Keratinocyte (primary cell): ENCODE data around the gene EML5. TPM values are rescaled to one million over a fixed set of nuclear protein-coding genes. Genes with fewer than 3 reads are reported as not detected.

ENCODE experiments used
- DNase-seq: peaks from one replicate; pipeline ENCODE4 v3.0.0-alpha.2; 2011; ENCODE audit warnings: low read depth, missing footprints, low spot score
- FAIRE-seq: peaks from 2 replicates; lab custom pipeline; 2011; peaks lifted over from hg19 to GRCh38; lab: Jason Lieb, UNC
- H2AFZ ChIP-seq: 2 replicates; pipeline ENCODE4 v1.6.0; 2012; ENCODE audit warnings: low read length, control low read depth, inconsistent platforms; ENCODE audit not compliant: control insufficient read depth
- H3K27ac ChIP-seq: 2 replicates; pipeline ENCODE4 v1.5.1; 2011; ENCODE audit warnings: low read length; ENCODE audit not compliant: control insufficient read depth, insufficient read depth
- H3K27me3 ChIP-seq: 3 replicates; pipeline ENCODE4 v1.6.0; 2011; ENCODE audit warnings: low read length; ENCODE audit not compliant: control insufficient read depth, insufficient read depth; ENCODE audit errors: extremely low read depth
- H3K36me3 ChIP-seq, 2 experiments: 2 replicates in 1 of 2; 3 replicates in 1 of 2; pipeline ENCODE4 v1.5.1; 2011; ENCODE audit warnings: low read length in 2 of 2, mild to moderate bottlenecking in 1 of 2; ENCODE audit not compliant: control insufficient read depth in 2 of 2, insufficient read depth in 2 of 2; ENCODE audit errors: extremely low read depth in 1 of 2
- H3K4me1 ChIP-seq: 3 replicates; pipeline ENCODE4 v1.5.1; 2011; ENCODE audit warnings: low read length; ENCODE audit not compliant: control insufficient read depth, insufficient read depth; ENCODE audit errors: extremely low read depth
- H3K4me2 ChIP-seq: 3 replicates; pipeline ENCODE4 v1.6.0; 2011; ENCODE audit warnings: low read depth, low read length; ENCODE audit not compliant: control insufficient read depth, insufficient read depth; ENCODE audit errors: extremely low read depth
- H3K4me3 ChIP-seq, 3 experiments: fragments of 200-600 bp in 1 of 3; sonication (generic) in 1 of 3; 2 replicates in 2 of 3; 3 replicates in 1 of 3; pipeline ENCODE4 v1.5.1; 2011 to 2016; ENCODE audit warnings: low read length in 3 of 3, mild to moderate bottlenecking in 3 of 3, control low read depth in 2 of 3, inconsistent platforms in 1 of 3, low read depth in 1 of 3, mixed read lengths in 1 of 3, mixed run types in 1 of 3, moderate library complexity in 1 of 3; ENCODE audit not compliant: control insufficient read depth in 2 of 3, insufficient read depth in 2 of 3; ENCODE audit errors: extremely low read depth in 1 of 3
- H3K79me2 ChIP-seq: 2 replicates; pipeline ENCODE4 v1.6.0; 2012; ENCODE audit warnings: low read length; ENCODE audit not compliant: control insufficient read depth, insufficient read depth
- H3K9ac ChIP-seq: 3 replicates; pipeline ENCODE4 v1.6.0; 2011; ENCODE audit warnings: low read length; ENCODE audit not compliant: control insufficient read depth, insufficient read depth; ENCODE audit errors: extremely low read depth
- H3K9me1 ChIP-seq: 3 replicates; pipeline ENCODE4 v1.6.0; 2011; ENCODE audit warnings: low read length; ENCODE audit not compliant: control insufficient read depth, insufficient read depth; ENCODE audit errors: extremely low read depth
- H3K9me3 ChIP-seq: 2 replicates; pipeline ENCODE4 v1.5.1; 2012; ENCODE audit warnings: low read depth, low read length; ENCODE audit not compliant: control insufficient read depth
- H4K20me1 ChIP-seq: 3 replicates; pipeline ENCODE4 v1.6.0; 2011; ENCODE audit warnings: low read length; ENCODE audit not compliant: control insufficient read depth, insufficient read depth; ENCODE audit errors: extremely low read depth
- CTCF ChIP-seq, 3 experiments: IDR thresholded peaks in 1 of 3; conservative IDR thresholded peaks in 1 of 3; optimal IDR thresholded peaks in 1 of 3; 2 replicates in 2 of 3; 3 replicates in 1 of 3; pipeline versions ENCODE3 to v1.5.1; 2011; ENCODE audit warnings: low read length in 3 of 3, mild to moderate bottlenecking in 3 of 3, moderate library complexity in 2 of 3, control low read depth in 1 of 3, inconsistent platforms in 1 of 3; ENCODE audit not compliant: insufficient read depth in 2 of 3; ENCODE audit errors: extremely low read depth in 1 of 3
- EZH2 ChIP-seq: IDR thresholded peaks from one replicate; pipeline ENCODE4 v1.6.1; 2012; ENCODE audit warnings: inconsistent platforms, mild to moderate bottlenecking, low read length, moderate library complexity
- dilution Hi-C: fragments of 300-500 bp; cut with MboI; formaldehyde crosslinking; loops from one replicate; pipeline ENCODE4 v1.7.0; 2020; ENCODE audit warnings: low sequenced_read_pairs; ENCODE audit not compliant: extremely low pct_ligation_motif_present
- polyA plus RNA-seq, 5 experiments: library from polyadenylated mRNA; depleted of rRNA in 3 of 5; stranded (reverse) in 3 of 5; stranded (forward) in 1 of 5; unstranded in 1 of 5; fragments of >200 nt; gene quantifications; 1 replicate in 1 of 5; 2 replicates in 3 of 5; 3 replicates in 1 of 5; pipeline versions ENCODE4 v1.2.1 to v1.2.3, GENCODE V29; 2011 to 2012; ENCODE audit warnings: missing spikeins in 2 of 5, low read depth in 1 of 5, low replicate concordance in 1 of 5

Gene EML5
- polyA plus RNA-seq, 1 donor (not counting 4 experiments of a cell fraction or from before 2014, with no cell fraction given), result 1.4 TPM

- DNase-seq, result no peak
- peak overlapping the region; percentile 89 for H3K4me2 ChIP-seq
- no peak for FAIRE-seq
- peak overlapping the region; percentile 55 to 74 (median 68) for H3K4me3 ChIP-seq
- H3K79me2 ChIP-seq, result no peaks in the 10 kb centered on the region
- no peaks in the 10 kb centered on the region for H4K20me1 ChIP-seq
- no peaks in the 10 kb centered on the region for H3K36me3 ChIP-seq
- H3K9ac ChIP-seq, result peak overlapping the region; percentile 71
- no peak for TF ChIP-seq CTCF (optimal IDR thresholded peaks at IDR 0.05 in 1 of 3, IDR thresholded peaks at IDR 0.05 in 1 of 3, conservative IDR thresholded peaks at IDR 0.05 in 1 of 3; ENCODE audit: extremely low read depth in 1 of 3, insufficient read depth in 2 of 3, low read length in 3 of 3)
- peak; percentile 24 for TF ChIP-seq EZH2
- H3K27ac ChIP-seq, result no peak overlapping the region
- H3K4me1 ChIP-seq, result peaks cover 4% of the 10 kb centered on the region
- peaks cover 5% of the 10 kb centered on the region for H3K27me3 ChIP-seq
- peak overlapping the region; percentile 90 for H2AFZ ChIP-seq
- H3K9me1 ChIP-seq, result no peaks in the 10 kb centered on the region
- H3K9me3 ChIP-seq, result no peaks in the 10 kb centered on the region
- dilution Hi-C loops, result no loop called here
Observed at GRCh38 chr14:88791629-88792472, 902 bp downstream of the EML5 start.

- Histone ChIP-seq H3K4me2 (no peak overlapping the region), H3K9me3 (no peaks in the 10 kb centered on the region), H3K4me1 (peaks cover 4% of the 10 kb centered on the region), H3K27me3 (peaks cover 5% of the 10 kb centered on the region), H3K9ac (no peak overlapping the region), H3K79me2 (no peaks in the 10 kb centered on the region), H3K4me3 (peak overlapping the region in 1 of 3 experiments; percentile 55), H3K9me1 (no peaks in the 10 kb centered on the region), H2AFZ (no peak overlapping the region), H4K20me1 (no peaks in the 10 kb centered on the region), H3K27ac (no peak overlapping the region), H3K36me3 (no peaks in the 10 kb centered on the region)
- dilution Hi-C loops, result no loop called here
- FAIRE-seq, result no peak
- TF ChIP-seq EZH2, result no peak
- TF ChIP-seq CTCF (optimal IDR thresholded peaks at IDR 0.05 in 1 of 3, IDR thresholded peaks at IDR 0.05 in 1 of 3, conservative IDR thresholded peaks at IDR 0.05 in 1 of 3; ENCODE audit: extremely low read depth in 1 of 3, insufficient read depth in 2 of 3, low read length in 3 of 3), result no peak
- DNase-seq, result no peak
Observed at GRCh38 chr14:88791252-88791621, 1.5 kb downstream of the EML5 start.
